ENCODE data around the gene METTL17. TPM values are rescaled to one million over a fixed set of nuclear protein-coding genes. Genes with fewer than 3 reads are reported as not detected.
"Not testable (repeated sequence)": the region's sequence is repeated elsewhere in the genome, so short reads cannot be mapped to it uniquely, and the experiment has no call there.

The METTL17 gene
- total RNA-seq, 4 donors from 2014 or later: 82.8 to 164 (median 114) TPM

DNA sequence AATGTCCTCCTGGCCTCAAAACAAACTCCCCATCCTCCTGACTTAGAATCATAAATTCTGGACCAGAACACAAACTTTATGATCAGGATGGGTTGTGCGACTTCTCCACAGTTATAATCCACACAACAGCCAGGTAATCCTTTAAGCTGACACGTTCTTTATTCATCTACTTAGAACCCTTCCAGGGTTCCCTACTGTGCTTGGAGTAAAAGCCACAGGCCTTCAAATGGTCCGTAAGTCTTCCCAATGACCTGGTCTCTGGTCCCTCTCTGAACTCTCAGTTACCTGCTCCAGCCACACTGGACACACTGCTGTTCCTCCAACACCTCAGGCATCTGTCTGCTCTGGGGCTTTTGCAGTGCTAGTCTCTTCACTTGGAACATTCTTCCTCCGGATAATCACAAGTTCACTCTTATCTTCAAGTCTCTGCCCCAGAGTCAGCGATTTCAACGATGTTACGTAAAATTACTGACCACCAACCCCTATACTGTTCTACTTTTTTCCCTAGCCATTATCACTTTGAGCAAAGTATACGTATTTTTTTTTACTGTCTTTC is 50.7 kb downstream of the METTL17 start:
- H3K4me3 ChIP-seq (replicated peaks in 1 of 3): no peak overlapping the region
- H3K4me1 ChIP-seq: peaks cover 28 to 40% of the 10 kb centered on the region in 2 donors
- DNase-seq: no peak
- no peak overlapping the region for H3K27ac ChIP-seq
- no peaks in the 10 kb centered on the region for H3K36me3 ChIP-seq
- no peak for TF ChIP-seq POLR2A (IDR thresholded peaks at IDR 0.05)
- TF ChIP-seq, protein P1, sequence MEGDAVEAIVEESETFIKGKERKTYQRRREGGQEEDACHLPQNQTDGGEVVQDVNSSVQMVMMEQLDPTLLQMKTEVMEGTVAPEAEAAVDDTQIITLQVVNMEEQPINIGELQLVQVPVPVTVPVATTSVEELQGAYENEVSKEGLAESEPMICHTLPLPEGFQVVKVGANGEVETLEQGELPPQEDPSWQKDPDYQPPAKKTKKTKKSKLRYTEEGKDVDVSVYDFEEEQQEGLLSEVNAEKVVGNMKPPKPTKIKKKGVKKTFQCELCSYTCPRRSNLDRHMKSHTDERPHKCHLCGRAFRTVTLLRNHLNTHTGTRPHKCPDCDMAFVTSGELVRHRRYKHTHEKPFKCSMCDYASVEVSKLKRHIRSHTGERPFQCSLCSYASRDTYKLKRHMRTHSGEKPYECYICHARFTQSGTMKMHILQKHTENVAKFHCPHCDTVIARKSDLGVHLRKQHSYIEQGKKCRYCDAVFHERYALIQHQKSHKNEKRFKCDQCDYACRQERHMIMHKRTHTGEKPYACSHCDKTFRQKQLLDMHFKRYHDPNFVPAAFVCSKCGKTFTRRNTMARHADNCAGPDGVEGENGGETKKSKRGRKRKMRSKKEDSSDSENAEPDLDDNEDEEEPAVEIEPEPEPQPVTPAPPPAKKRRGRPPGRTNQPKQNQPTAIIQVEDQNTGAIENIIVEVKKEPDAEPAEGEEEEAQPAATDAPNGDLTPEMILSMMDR (IDR thresholded peaks at IDR 0.05): no peak
- H3K27me3 ChIP-seq: no peaks in the 10 kb centered on the region
- intact Hi-C loops (cut with DNase I): loop anchor here (2.0 kb wide), 1 partner anchor 24 kb away; no protein-coding TSS in a partner anchor
- 77 to 80% methylated on average over 8 of the region's 8 CpGs for WGBS, 2 donors
- no peaks in the 10 kb centered on the region for H3K9me3 ChIP-seq

DNA sequence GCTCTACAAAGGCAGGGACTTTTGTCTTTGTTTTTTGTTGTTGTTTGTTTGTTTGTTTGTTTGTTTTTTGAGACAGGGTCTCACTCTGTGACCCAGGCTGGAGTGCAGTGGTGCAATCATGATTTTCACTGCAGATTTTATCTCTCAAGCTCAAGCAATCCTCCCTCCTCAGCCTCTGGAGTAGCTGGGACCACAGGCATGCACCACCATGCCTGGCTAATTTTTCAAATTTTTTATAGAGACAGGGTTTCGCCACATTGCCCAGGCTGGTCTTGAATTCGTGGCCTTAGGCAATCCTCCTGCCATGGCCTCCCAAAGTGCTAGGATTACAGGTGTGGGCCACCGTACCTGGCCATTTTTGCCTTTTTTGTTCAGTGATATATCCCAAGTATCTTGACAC is 51.2 kb downstream of the METTL17 start:
- WGBS, 2 donors: 83 to 88% methylated on average over 3 of the region's 3 CpGs

DNA sequence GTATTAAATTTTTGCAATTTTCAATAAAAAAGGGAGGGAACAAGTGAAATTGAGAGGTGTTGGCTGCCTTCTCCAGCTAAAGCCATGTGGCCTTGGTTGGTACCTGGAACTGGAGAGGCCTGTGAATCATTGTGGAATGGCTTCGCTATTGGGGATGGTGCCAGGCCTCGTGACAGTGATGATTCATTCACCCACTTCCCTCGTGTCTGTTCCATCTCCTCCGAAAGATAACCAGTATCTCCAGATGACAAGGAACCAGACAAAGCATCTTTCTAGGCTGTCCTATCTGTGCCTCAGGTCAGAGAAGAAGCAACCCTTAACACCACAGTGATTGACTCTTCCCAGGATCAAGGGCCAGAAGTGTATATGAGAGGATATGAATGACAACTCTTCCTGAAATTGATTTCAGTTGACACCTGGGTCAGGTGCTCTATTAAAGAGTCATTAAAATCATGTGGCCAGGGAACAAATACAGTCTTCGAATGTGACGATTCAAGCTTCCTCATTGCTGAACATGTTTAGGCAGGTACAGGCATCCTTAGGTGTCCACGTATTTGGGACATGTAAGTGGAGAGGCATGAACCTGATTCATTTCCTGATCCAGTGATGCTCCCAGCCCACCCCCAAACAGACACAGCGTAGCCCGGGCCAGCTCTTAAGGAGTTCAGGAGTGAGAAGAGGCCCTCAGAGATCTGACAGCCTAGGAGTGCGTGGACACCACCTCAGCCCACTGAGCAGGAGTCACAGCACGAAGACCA is 52.1 kb downstream of the METTL17 start, which contains the start of gene RNASE7:
RNASE7 (plus strand) TSS at position 687 of the 758 bp plus-strand sequence. CDS start 631 bp downstream, outside the sequence.
- 76 to 84% methylated on average over 11 of the region's 11 CpGs for WGBS, 2 donors
- intact Hi-C loops (cut with DNase I): loop anchor here (2.0 kb wide), 1 partner anchor 25 kb away; no protein-coding TSS in a partner anchor
- DNase-seq: no peak
- H3K4me1 ChIP-seq: peaks cover 28 to 40% of the 10 kb centered on the region in 2 donors
- H3K4me3 ChIP-seq (replicated peaks in 1 of 3): no peak within 1 kb of the TSS
- TF ChIP-seq POLR2A (IDR thresholded peaks at IDR 0.05): no peak
- TF ChIP-seq, protein P1 (IDR thresholded peaks at IDR 0.05): no peak
- no peaks in the 10 kb centered on the region for H3K27me3 ChIP-seq
- no peaks in the 10 kb centered on the region for H3K36me3 ChIP-seq
- H3K27ac ChIP-seq: peak within 1 kb of the TSS in 1 of 3 donors; percentile 64
- H3K9me3 ChIP-seq: no peaks in the 10 kb centered on the region

More for the DNA sequence above, 51.2 kb downstream of the METTL17 start:
- H3K27ac ChIP-seq; H3K4me3 ChIP-seq (replicated peaks in 1 of 3); H3K27me3 ChIP-seq; H3K36me3 ChIP-seq; H3K9me3 ChIP-seq; DNase-seq: not testable (repeated sequence)
- peaks cover 28 to 40% of the 10 kb centered on the region in 2 donors for H3K4me1 ChIP-seq
- intact Hi-C loops (cut with DNase I): loop anchor here (2.0 kb wide), 1 partner anchor 24 kb away; no protein-coding TSS in a partner anchor

DNA sequence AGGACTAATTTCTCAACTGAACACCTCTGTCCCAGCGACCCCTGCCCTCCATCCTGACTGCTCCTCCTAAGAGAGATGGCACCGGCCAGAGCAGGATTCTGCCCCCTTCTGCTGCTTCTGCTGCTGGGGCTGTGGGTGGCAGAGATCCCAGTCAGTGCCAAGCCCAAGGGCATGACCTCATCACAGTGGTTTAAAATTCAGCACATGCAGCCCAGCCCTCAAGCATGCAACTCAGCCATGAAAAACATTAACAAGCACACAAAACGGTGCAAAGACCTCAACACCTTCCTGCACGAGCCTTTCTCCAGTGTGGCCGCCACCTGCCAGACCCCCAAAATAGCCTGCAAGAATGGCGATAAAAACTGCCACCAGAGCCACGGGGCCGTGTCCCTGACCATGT is 53.1 kb downstream of the METTL17 start:
- H3K9me3 ChIP-seq: no peaks in the 10 kb centered on the region
- no peak for DNase-seq
- H3K4me1 ChIP-seq: peaks cover 28 to 40% of the 10 kb centered on the region in 2 donors
- TF ChIP-seq, protein P1 (IDR thresholded peaks at IDR 0.05): no peak
- TF ChIP-seq POLR2A (IDR thresholded peaks at IDR 0.05): no peak
- H3K36me3 ChIP-seq: no peaks in the 10 kb centered on the region
- H3K27ac ChIP-seq: peak overlapping the region in 1 of 3 donors; percentile 64
- 61 to 73% methylated on average over 8 of the region's 8 CpGs for WGBS, 2 donors
- H3K4me3 ChIP-seq (replicated peaks in 1 of 3): no peak overlapping the region
- no peaks in the 10 kb centered on the region for H3K27me3 ChIP-seq
- intact Hi-C loops (cut with DNase I): no loop called here

DNA sequence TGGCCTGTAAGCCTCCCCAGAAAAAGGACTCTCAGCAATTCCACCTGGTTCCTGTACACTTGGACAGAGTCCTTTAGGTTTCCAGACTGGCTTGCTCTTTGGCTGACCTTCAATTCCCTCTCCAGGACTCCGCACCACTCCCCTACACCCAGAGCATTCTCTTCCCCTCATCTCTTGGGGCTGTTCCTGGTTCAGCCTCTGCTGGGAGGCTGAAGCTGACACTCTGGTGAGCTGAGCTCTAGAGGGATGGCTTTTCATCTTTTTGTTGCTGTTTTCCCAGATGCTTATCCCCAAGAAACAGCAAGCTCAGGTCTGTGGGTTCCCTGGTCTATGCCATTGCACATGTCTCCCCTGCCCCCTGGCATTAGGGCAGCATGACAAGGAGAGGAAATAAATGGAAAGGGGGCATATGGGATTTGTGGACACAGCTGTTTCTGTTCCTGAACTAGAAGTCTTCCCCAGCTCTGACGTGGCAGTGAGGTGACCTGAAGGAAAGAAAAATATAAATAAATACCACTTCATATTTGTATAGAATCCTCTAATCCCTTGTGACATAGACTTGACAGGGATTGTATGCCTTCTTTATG is 53.7 kb downstream of the METTL17 start:
- H3K27me3 ChIP-seq: no peaks in the 10 kb centered on the region
- no peaks in the 10 kb centered on the region for H3K36me3 ChIP-seq
- H3K27ac ChIP-seq: peak overlapping the region; percentile 23 to 71 (median 64)
- no peak overlapping the region for H3K4me3 ChIP-seq (replicated peaks in 1 of 3)
- 34 to 35% methylated on average over 2 of the region's 2 CpGs for WGBS, 2 donors
- intact Hi-C loops (cut with DNase I): no loop called here
- H3K9me3 ChIP-seq: no peaks in the 10 kb centered on the region
- H3K4me1 ChIP-seq: peaks cover 27 to 35% of the 10 kb centered on the region in 2 donors
- no peak for TF ChIP-seq POLR2A (IDR thresholded peaks at IDR 0.05)
- TF ChIP-seq, protein P1 (IDR thresholded peaks at IDR 0.05): no peak
- no peak for DNase-seq

Measured in thyroid gland (tissue), 4 donors.